ENCODE data around the gene ENKD1.

ENKD1 gene

DNA sequence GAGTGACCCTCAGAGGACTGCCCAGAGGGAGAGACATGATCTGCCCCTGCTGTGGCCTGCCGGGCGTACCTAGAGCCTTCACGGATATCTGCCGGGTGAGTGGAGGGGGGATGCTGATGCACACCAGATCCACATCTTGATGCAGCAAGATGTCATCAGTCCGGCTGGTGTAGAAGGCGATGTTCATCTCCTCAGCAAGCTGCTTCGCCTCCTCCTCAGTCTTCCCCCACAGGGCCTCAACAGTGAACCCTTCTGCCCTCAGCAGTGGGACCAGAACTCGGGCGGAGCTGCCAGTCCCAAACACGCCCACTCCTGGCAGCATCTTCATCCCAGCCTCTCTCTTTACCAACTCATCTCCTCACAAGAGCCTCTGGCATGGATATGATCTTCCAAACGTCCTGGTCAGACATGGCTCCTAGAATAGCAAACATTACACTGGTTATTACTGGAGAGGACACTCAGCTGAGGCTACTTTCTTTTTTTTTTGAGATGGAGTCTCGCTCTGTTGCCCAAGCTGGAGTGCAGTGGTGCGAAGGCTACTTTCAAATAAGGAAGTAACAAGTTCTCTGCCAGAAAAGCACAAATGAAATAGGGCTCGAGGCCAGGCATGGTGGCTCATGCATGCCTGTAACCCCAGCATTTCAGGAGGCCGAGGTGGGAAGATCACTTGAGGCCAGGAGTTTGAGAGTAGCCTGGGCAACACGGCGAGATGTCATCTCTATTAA, 19.0 kb upstream of the ENKD1 start:
- TF ChIP-seq, protein P1, sequence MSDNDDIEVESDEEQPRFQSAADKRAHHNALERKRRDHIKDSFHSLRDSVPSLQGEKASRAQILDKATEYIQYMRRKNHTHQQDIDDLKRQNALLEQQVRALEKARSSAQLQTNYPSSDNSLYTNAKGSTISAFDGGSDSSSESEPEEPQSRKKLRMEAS (IDR thresholded peaks at IDR 0.05; ENCODE audit: low read depth, low read length): no peak
- TF ChIP-seq POLR2A (IDR thresholded peaks at IDR 0.05; ENCODE audit: extremely low read depth, insufficient read length) (no peak), MYC (IDR thresholded peaks at IDR 0.05; ENCODE audit: low read depth, low read length) (no peak)
- TF ChIP-seq, protein P2, sequence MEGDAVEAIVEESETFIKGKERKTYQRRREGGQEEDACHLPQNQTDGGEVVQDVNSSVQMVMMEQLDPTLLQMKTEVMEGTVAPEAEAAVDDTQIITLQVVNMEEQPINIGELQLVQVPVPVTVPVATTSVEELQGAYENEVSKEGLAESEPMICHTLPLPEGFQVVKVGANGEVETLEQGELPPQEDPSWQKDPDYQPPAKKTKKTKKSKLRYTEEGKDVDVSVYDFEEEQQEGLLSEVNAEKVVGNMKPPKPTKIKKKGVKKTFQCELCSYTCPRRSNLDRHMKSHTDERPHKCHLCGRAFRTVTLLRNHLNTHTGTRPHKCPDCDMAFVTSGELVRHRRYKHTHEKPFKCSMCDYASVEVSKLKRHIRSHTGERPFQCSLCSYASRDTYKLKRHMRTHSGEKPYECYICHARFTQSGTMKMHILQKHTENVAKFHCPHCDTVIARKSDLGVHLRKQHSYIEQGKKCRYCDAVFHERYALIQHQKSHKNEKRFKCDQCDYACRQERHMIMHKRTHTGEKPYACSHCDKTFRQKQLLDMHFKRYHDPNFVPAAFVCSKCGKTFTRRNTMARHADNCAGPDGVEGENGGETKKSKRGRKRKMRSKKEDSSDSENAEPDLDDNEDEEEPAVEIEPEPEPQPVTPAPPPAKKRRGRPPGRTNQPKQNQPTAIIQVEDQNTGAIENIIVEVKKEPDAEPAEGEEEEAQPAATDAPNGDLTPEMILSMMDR (IDR thresholded peaks at IDR 0.05; ENCODE audit: low read depth, low read length): no peak
- DNase-seq (ENCODE audit: low read depth): no peak
- H3K4me3 ChIP-seq (ENCODE audit: low read depth, low read length): no peak overlapping the region

DNA sequence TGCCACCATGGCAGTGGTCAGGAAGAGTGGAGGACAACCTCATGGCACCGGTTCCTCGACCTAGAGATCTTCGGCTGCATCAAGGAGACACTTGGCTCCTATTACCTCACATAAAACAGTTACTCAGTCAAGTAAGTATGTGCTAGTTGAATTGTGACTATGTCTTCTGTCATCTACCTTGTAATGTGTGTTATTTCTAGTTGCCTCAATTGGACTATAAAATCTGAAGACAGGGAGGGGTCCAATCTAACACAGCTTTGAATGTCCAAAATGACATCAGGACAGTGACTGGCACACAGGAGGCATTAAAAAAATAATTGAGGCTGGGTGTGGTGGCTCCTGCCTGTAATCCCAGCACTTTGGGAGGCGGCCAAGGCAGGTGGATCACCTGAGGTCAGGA, 17.2 kb upstream of the ENKD1 start:
- no peak overlapping the region for H3K4me3 ChIP-seq (ENCODE audit: low read depth, low read length)
- DNase-seq (ENCODE audit: low read depth): no peak
- TF ChIP-seq, protein P1 (IDR thresholded peaks at IDR 0.05; ENCODE audit: low read depth, low read length): no peak
- TF ChIP-seq POLR2A (IDR thresholded peaks at IDR 0.05; ENCODE audit: extremely low read depth, insufficient read length) (no peak), MYC (IDR thresholded peaks at IDR 0.05; ENCODE audit: low read depth, low read length) (no peak)
- TF ChIP-seq, protein P2 (IDR thresholded peaks at IDR 0.05; ENCODE audit: low read depth, low read length): no peak

DNA sequence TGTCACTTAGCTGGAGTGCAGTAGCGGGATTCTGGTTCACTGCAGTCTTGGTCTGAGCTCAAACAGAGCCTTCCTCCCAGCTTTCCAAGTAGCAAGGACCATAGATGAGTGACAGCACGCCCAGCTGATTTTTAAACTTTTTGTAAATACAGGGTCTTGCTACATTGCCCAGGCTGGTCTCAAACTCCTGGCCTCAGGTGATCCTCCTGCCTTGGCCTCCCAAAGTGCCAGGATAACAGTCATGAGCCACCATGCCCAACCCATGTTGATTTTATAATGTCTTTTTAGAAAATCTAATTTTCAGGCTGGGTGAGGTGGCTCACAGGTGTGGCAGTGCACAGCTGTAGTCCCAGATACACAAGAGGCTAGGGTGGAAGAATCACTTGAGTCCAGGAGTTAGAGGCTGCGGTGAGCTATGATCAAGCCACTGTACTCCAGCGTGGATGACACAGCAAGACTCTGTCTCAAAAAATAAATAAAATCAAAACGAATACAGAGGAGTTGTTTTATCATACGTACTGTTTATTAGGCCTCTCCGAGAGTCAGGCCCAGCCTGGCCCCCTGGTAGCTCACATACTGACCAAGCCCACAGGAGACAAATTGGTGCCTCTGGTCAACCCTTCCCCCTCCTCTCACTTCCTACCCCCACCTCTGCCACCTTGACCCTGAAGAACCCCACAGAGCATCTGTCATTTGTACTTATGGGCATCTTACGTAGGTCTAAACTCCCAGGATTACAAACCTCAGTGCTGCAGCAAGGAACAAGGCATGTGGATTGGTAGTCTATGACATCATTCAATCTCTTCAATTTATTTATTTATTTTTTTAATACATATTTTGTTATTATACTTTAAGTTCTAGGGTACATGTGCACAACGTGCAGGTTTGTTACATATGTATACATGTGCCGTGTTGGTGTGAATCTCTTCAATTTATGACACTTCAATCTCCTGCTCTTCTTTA, 13.7 kb upstream of the ENKD1 start:
- TF ChIP-seq, protein P2 (IDR thresholded peaks at IDR 0.05; ENCODE audit: low read depth, low read length): no peak
- TF ChIP-seq MYC (IDR thresholded peaks at IDR 0.05; ENCODE audit: low read depth, low read length) (no peak), POLR2A (IDR thresholded peaks at IDR 0.05; ENCODE audit: extremely low read depth, insufficient read length) (no peak)
- TF ChIP-seq, protein P1 (IDR thresholded peaks at IDR 0.05; ENCODE audit: low read depth, low read length): no peak
- H3K4me3 ChIP-seq (ENCODE audit: low read depth, low read length): no peak overlapping the region
- no peak for DNase-seq (ENCODE audit: low read depth)

DNA sequence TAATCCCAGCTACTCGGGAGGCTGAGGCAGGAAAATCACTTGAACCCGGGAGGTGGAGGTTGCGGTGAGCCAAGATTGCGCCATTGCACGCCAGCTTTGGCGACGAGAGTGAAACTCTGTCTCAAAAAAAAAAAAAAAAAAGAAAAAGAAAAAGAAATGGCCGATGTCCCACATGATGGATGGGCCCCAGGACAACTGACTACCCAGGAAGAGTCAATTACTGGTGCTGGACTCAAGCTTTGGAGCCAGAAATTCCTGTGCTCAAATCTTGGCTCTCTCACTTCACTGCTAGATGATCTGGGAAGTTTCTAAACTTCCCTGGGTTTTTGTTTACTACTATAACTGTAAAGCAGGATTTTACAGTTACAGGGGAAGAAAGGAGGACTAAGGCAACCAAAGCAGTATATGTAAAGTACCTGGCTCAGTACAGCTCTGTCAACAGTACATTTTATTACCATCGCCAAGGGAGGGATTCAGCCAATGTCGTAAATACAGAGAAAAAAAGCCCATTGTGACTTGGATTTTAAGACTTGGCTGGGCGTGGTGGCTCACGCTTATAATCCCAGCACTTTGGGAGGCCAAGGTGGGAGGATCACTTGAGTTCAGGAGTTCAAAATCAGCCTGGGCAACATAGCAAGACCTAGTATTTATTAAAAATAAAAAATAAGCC, 11.9 kb upstream of the ENKD1 start:
- no peak for DNase-seq (ENCODE audit: low read depth)
- H3K4me3 ChIP-seq (ENCODE audit: low read depth, low read length): no peak overlapping the region
- TF ChIP-seq MYC (IDR thresholded peaks at IDR 0.05; ENCODE audit: low read depth, low read length) (no peak), POLR2A (IDR thresholded peaks at IDR 0.05; ENCODE audit: extremely low read depth, insufficient read length) (no peak)
- TF ChIP-seq, protein P1 (IDR thresholded peaks at IDR 0.05; ENCODE audit: low read depth, low read length): no peak
- TF ChIP-seq, protein P2 (IDR thresholded peaks at IDR 0.05; ENCODE audit: low read depth, low read length): no peak

DNA sequence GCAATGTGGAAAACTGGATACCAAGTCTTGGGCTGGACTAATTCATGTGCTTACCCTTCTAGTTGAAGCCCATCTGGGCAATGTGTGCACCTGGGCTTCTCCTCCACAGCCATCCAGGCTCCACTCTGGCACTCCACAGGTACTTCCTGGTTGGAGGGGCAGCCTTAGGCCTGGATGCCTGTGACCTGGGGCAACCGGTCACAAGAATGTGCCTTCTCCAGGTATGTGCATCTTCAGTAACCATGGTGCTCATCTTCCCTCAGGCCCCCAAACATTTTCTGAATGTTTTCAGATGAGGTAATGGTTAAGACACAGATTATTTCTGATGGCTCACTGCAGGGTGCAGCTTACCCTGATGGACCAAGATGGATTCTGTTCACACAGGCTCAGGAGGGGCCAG, 11.2 kb upstream of the ENKD1 start:
- no peak overlapping the region for H3K4me3 ChIP-seq (ENCODE audit: low read depth, low read length)
- TF ChIP-seq, protein P2 (IDR thresholded peaks at IDR 0.05; ENCODE audit: low read depth, low read length): no peak
- TF ChIP-seq POLR2A (IDR thresholded peaks at IDR 0.05; ENCODE audit: extremely low read depth, insufficient read length) (no peak), MYC (IDR thresholded peaks at IDR 0.05; ENCODE audit: low read depth, low read length) (no peak)
- TF ChIP-seq, protein P1 (IDR thresholded peaks at IDR 0.05; ENCODE audit: low read depth, low read length): no peak
- DNase-seq (ENCODE audit: low read depth): no peak

Data from NB4 (cell line).